T-helper 2 cell treated with Interferon-gamma antibody and Interleukin-4, amounts not matched to agents 100 ng/mL and 5 ng/mL, for 36 hours (primary cell): ENCODE measurements around the gene MATK. TPM values are rescaled to one million over a fixed set of nuclear protein-coding genes. Genes with fewer than 3 reads are reported as not detected.
"Not testable (repeated sequence)": the region's sequence is repeated elsewhere in the genome, so short reads cannot be mapped to it uniquely, and the experiment has no call there.

ENCODE experiments used
- intact Hi-C: fragments of 100-400 bp; cut with micrococcal nuclease; formaldehyde crosslinking; loops from one replicate; pipeline ENCODE4 v1.15.1; 2023
- total RNA-seq: library from RNA; stranded (reverse); gene quantifications from 2 replicates; pipeline ENCODE4 v1.2.3, GENCODE V29; 2022

The MATK gene
- total RNA-seq, 1 donor from 2014 or later = 16.4 TPM

GRCh38 chr19:3816566-3817218 lies 30.5 kb upstream of the MATK start:
- intact Hi-C loops = no loop called here

GRCh38 chr19:3816148-3816547 lies 30.0 kb upstream of the MATK start:
- intact Hi-C loops = not testable (repeated sequence)

GRCh38 chr19:3814648-3815047 lies 28.5 kb upstream of the MATK start:
- intact Hi-C loops = no loop called here

- intact Hi-C loops = loop anchor here (2.0 kb wide), 1 partner anchor 51 kb away; the partner anchor contains the start of gene MRPL54
Observed at GRCh38 chr19:3813473-3814392, 27.6 kb upstream of the MATK start.

GRCh38 chr19:3810708-3811355 lies 24.7 kb upstream of the MATK start:
- intact Hi-C loops = no loop called here

- intact Hi-C loops = no loop called here
Observed at GRCh38 chr19:3809881-3810707, 23.9 kb upstream of the MATK start.

GRCh38 chr19:3808420-3809143 lies 22.4 kb upstream of the MATK start:
- intact Hi-C loops = no loop called here

- intact Hi-C loops = no loop called here
Observed at GRCh38 chr19:3807574-3808354, 21.6 kb upstream of the MATK start.

- intact Hi-C loops = no loop called here
Observed at GRCh38 chr19:3807131-3807480, 20.9 kb upstream of the MATK start.

- intact Hi-C loops = no loop called here
Observed at GRCh38 chr19:3805859-3806258, 19.7 kb upstream of the MATK start.

GRCh38 chr19:3804429-3804828 lies 18.2 kb upstream of the MATK start:
- intact Hi-C loops = no loop called here

- intact Hi-C loops = no loop called here
Observed at GRCh38 chr19:3803986-3804385, 17.8 kb upstream of the MATK start.

GRCh38 chr19:3803114-3803888 lies 17.1 kb upstream of the MATK start:
- intact Hi-C loops = no loop called here

DNA sequence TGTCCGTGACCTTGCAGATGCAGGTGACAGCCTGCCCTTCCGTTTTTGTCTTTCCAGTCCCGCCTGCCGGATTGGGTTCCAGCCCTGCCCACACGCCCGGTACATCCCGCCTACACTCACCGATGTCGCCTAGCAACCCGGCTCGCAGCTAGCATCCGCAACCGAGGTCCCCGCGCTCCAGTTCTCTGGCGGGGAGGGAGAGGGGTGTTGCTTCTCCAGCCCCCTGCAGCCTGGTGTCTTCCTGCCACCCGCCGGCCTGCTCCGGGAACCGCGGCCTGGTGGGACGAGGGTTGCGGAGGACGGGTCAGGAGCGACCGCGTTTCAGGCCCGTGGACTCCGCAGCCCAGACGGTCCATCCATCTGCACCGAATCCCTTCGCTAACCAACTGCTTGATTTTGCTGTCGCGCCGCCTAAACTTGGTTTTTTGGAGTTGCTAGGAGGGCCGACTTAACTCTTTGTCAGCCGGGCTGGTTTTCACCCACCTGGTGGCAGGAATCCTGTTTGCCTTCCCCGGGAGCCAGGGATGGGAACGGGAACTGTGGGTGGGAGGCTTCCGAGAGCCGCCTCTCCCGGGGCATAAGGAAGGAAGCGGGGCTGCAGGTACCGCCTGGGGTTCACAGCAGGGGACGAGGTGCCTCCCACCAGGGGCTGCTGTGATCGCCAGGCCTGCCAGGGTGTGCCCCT lies 15.4 kb upstream of the MATK start:
- intact Hi-C loops = no loop called here

DNA sequence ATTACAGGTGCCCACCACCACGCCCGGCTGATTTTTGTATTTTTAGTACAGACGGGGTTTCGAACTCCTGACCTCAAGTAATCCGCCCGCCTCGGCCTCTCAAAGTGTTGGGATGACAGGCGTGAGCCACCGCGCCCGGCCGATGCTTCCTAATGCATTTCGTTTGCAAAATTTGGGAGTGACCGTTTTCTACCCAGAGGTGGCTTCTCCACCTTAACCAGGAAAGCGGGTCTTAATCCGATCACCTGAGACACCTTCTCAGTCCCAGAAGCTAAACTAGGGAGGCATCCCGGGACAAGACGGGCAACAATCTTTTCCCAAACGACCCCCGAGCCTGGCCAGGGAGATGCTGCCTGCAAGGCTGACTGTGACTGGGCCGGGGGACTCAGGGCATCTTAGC lies 14.8 kb upstream of the MATK start:
- intact Hi-C loops = no loop called here

GRCh38 chr19:3798137-3798536 lies 12.0 kb upstream of the MATK start:
- intact Hi-C loops = no loop called here

GRCh38 chr19:3796358-3796757 lies 10.2 kb upstream of the MATK start:
- intact Hi-C loops = no loop called here

GRCh38 chr19:3793799-3794198 lies 7.6 kb upstream of the MATK start:
- intact Hi-C loops = no loop called here

- intact Hi-C loops = no loop called here
Observed at GRCh38 chr19:3792114-3792513, 5.9 kb upstream of the MATK start.
